Brain microvascular endothelial cell (primary cell): ENCODE measurements around the gene TXNRD1.

Source experiments
- DNase-seq: peaks from one replicate; pipeline ENCODE4 v3.0.0-alpha.2; 2020
- H3K27ac ChIP-seq: fragments of 250-450 bp; sonication (Bioruptor Pico); 2 replicates; pipeline ENCODE4 v1.5.1; 2020; ENCODE audit warnings: mild to moderate bottlenecking, moderate library complexity
- H3K27me3 ChIP-seq: fragments of 250-450 bp; sonication (Bioruptor Pico); replicated peaks from 2 replicates; pipeline ENCODE4 v1.5.1; 2020; ENCODE audit warnings: mild to moderate bottlenecking
- H3K36me3 ChIP-seq: fragments of 250-450 bp; sonication (Bioruptor Pico); replicated peaks from 2 replicates; pipeline ENCODE4 v1.5.1; 2020; ENCODE audit warnings: mild to moderate bottlenecking
- H3K4me3 ChIP-seq: 2 replicates; pipeline ENCODE4 v1.5.1; 2011; ENCODE audit warnings: low read depth, mild to moderate bottlenecking, control low read depth, low read length, moderate library complexity
- in situ Hi-C: cut with HindIII; loops from 2 replicates; pipeline ENCODE4 v1.10.0; 2017; ENCODE audit warnings: low sequenced_read_pairs, low pct_ligation_motif_present
- TF ChIP-seq, protein P1 (sequence below): IDR thresholded peaks from 2 replicates; pipeline ENCODE4 v1.5.1; 2011; ENCODE audit warnings: low read depth, mild to moderate bottlenecking, moderate library complexity, low read length, control low read depth, inconsistent platforms; ENCODE audit errors: missing control alignments

Gene TXNRD1

DNA sequence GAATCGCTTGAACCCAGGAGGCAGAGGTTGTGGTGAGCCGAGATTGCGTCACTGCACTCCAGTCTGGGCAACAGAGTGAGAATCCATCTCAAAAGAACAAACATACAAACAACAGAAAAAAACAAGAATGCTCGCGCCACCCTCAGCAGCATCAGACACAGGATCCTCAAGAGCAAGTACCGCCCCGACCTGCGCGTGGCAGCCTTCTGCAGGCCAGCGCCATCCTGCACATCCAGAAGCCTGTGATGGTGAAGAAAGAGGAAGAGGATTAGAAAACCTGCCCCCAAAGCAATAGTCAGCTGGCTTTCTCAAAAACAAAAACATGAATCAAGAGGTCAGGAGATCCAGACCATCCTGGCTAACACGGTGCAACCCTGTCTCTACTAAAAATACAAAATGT is 57.9 kb downstream of the TXNRD1 start:
- no peak overlapping the region for H3K27ac ChIP-seq
- no peaks in the 10 kb centered on the region for H3K36me3 ChIP-seq
- no peaks in the 10 kb centered on the region for H3K27me3 ChIP-seq
- no peak overlapping the region for H3K4me3 ChIP-seq
- TF ChIP-seq, protein P1, sequence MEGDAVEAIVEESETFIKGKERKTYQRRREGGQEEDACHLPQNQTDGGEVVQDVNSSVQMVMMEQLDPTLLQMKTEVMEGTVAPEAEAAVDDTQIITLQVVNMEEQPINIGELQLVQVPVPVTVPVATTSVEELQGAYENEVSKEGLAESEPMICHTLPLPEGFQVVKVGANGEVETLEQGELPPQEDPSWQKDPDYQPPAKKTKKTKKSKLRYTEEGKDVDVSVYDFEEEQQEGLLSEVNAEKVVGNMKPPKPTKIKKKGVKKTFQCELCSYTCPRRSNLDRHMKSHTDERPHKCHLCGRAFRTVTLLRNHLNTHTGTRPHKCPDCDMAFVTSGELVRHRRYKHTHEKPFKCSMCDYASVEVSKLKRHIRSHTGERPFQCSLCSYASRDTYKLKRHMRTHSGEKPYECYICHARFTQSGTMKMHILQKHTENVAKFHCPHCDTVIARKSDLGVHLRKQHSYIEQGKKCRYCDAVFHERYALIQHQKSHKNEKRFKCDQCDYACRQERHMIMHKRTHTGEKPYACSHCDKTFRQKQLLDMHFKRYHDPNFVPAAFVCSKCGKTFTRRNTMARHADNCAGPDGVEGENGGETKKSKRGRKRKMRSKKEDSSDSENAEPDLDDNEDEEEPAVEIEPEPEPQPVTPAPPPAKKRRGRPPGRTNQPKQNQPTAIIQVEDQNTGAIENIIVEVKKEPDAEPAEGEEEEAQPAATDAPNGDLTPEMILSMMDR, result no peak
- no peak for DNase-seq
- in situ Hi-C loops, result no loop called here

DNA sequence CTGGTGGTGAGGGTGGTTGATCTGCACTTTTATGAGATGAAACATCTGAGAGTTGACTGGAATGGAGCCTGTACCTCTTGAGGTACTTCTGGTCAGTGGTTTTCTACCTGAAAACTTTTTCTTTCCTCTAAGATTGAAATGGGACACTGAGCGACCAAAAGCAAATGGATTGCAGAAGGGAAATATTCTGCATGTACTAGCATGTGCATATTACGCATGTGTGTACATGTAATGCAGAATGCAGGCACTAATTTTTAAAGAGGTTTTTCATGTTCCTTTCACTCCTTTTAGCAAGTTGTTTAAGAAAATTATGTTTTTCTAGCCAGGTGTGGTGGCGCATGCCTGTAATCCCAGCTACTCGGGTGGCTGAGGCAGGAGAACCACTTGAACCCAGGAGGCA is 59.2 kb downstream of the TXNRD1 start:
- TF ChIP-seq, protein P1, result no peak
- Histone ChIP-seq H3K4me3 (no peak overlapping the region), H3K36me3 (no peaks in the 10 kb centered on the region), H3K27me3 (no peaks in the 10 kb centered on the region), H3K27ac (no peak overlapping the region)
- in situ Hi-C loops, result no loop called here
- no peak for DNase-seq

DNA sequence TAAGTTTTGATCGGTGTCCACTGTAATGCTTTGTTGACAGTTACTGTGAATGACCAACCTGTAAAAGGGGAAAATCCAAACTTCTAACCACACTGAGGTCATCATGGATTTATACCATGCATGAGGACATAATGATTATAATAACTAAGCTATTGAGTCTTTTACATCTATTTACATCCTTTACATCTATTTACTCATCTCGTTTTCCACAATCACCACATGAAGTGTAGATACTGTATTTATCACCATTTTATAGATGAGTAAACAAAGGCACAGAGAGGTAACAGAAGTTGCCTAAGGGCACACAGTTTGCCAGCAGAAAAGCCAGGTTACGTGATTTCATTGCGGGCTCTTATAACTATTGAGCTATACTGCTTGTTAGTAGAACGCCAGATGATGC is 60.1 kb downstream of the TXNRD1 start:
- no peaks in the 10 kb centered on the region for H3K27me3 ChIP-seq
- in situ Hi-C loops, result no loop called here
- H3K27ac ChIP-seq, result no peak overlapping the region
- no peaks in the 10 kb centered on the region for H3K36me3 ChIP-seq
- no peak for DNase-seq
- TF ChIP-seq, protein P1, result no peak
- H3K4me3 ChIP-seq, result no peak overlapping the region

DNA sequence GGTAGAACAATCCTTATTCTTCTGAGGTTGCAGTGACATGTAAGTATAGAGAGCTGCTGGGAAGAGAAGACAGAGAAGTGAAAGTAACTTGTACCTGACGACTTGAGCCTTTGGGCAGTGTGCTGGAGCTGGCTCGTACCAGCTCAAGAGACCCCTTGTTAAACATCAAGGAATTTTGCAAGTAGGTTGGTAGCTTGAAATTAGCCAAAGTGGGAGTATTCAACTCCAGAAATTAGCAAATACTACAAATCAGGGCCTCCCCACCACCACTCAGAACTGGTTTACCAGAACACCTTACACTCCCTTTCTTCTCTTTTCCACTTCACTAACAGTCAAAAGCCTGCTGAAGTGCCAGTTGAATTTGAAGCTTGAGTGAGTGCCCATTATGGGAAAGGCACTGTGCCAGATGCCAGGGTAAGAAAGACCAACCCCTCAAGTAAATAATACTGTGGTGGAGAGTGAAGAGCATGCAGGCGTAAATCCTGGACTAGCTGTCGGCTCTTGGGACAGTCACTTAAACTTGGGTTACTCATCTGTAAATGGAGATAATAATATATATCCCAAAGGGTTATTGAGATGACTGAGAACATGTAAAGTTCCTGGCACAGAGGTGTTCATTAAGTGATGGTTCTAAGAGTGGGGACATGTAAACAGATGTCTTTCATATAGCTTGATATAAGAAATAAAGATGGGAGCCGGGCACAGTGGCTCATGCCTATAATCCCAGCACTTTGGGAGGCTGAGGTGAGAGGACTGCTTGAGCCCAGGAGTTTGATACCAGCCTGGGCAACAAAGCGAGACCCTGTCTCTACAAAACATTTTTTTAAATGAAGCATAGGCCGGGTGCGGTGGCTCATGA is 60.9 kb downstream of the TXNRD1 start:
- no peak overlapping the region for H3K27ac ChIP-seq
- H3K4me3 ChIP-seq, result no peak overlapping the region
- TF ChIP-seq, protein P1, result no peak
- in situ Hi-C loops, result no loop called here
- no peaks in the 10 kb centered on the region for H3K27me3 ChIP-seq
- no peak for DNase-seq
- H3K36me3 ChIP-seq, result no peaks in the 10 kb centered on the region

DNA sequence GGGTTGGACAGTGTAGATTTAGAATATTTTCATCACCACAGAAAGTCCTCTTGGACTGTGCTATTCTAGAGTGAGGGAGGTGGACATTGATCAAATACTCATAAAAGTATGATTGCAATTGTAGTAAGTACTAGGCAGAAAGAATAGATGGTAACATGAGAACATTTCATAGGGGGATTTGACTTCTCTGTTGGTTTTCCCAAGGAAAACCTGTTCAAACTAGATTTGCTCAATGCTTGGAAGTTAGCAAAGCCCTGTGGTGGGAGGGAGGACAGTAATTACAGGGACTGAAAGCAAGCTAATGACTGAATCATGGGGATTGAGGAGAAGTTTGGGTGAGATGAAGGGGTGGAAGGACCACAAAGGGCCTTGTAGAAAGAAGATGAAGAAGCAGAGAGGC is 63.6 kb downstream of the TXNRD1 start:
- no peak for DNase-seq
- in situ Hi-C loops, result no loop called here

More for the DNA sequence above, 63.6 kb downstream of the TXNRD1 start:
- Histone ChIP-seq H3K36me3 (no peaks in the 10 kb centered on the region), H3K27ac (no peak overlapping the region), H3K27me3 (no peaks in the 10 kb centered on the region), H3K4me3 (no peak overlapping the region)
- TF ChIP-seq, protein P1, result no peak
